Gastrocnemius medialis (tissue), 4 donors: Measurements from ENCODE around the gene MSH5.

Experiments
- POLR2A ChIP-seq, 2 donors: fragments of 450-650 bp; IDR thresholded peaks; one replicate each; pipeline ENCODE4 v1.6.1; 2017; ENCODE audit warnings: antibody characterized with exemption in 2 of 2, mild to moderate bottlenecking in 2 of 2, moderate library complexity in 2 of 2
- TF ChIP-seq, protein P1 (sequence below), 5 experiments: fragments of 450-650 bp in 3 of 5; fragments of 200-600 bp in 2 of 5; sonication (generic) in 2 of 5; IDR thresholded peaks in 4 of 5; conservative IDR thresholded peaks in 1 of 5; 1 replicate in 4 of 5; 2 replicates in 1 of 5; pipeline ENCODE4 v1.5.1; 2016 to 2019; ENCODE audit warnings: antibody characterized with exemption in 5 of 5, mild to moderate bottlenecking in 3 of 5, moderate library complexity in 3 of 5

GRCh38 chr6:31732029-31732428 lies 7.8 kb upstream of the MSH5 start:
- TF ChIP-seq, protein P1, sequence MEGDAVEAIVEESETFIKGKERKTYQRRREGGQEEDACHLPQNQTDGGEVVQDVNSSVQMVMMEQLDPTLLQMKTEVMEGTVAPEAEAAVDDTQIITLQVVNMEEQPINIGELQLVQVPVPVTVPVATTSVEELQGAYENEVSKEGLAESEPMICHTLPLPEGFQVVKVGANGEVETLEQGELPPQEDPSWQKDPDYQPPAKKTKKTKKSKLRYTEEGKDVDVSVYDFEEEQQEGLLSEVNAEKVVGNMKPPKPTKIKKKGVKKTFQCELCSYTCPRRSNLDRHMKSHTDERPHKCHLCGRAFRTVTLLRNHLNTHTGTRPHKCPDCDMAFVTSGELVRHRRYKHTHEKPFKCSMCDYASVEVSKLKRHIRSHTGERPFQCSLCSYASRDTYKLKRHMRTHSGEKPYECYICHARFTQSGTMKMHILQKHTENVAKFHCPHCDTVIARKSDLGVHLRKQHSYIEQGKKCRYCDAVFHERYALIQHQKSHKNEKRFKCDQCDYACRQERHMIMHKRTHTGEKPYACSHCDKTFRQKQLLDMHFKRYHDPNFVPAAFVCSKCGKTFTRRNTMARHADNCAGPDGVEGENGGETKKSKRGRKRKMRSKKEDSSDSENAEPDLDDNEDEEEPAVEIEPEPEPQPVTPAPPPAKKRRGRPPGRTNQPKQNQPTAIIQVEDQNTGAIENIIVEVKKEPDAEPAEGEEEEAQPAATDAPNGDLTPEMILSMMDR (IDR thresholded peaks at IDR 0.05 in 4 of 5, conservative IDR thresholded peaks at IDR 0.05 in 1 of 5) = no peak
- TF ChIP-seq POLR2A (IDR thresholded peaks at IDR 0.05) = no peak
